OCI-LY7 (cell line): Measurements from ENCODE around the gene TMEM181. TPM values are rescaled to one million over a fixed set of nuclear protein-coding genes. Genes with fewer than 3 reads are reported as not detected.
A peak's percentile ranks its signal among the peaks of the same experiment; 100 is the strongest.
"Not testable (repeated sequence)": the region's sequence is repeated elsewhere in the genome, so short reads cannot be mapped to it uniquely, and the experiment has no call there.

Experiments
- BruUV-seq: library from RNA; stranded (reverse); fragments of 400-500 nt; replicated peaks from 2 replicates; lab custom pipeline; 2021; lab: Mats Ljungman, UMichigan
- CTCF ChIA-PET: fragments of 300-600 bp; sonication (Branson Sonifier 250); formaldehyde crosslinking; loops from one replicate; lab custom pipeline; 2022; ENCODE audit warnings: antibody characterized with exemption; ENCODE audit not compliant: unreplicated experiment; lab: Charles Lee
- POLR2A ChIA-PET: fragments of 300-600 bp; sonication (Branson Sonifier 250); formaldehyde crosslinking; loops from one replicate; lab custom pipeline; 2022; ENCODE audit warnings: antibody characterized with exemption; lab: Charles Lee
- DNase-seq: peaks from one replicate; pipeline ENCODE4 v3.0.0-alpha.2; 2015; ENCODE audit warnings: low spot score
- H2AFZ ChIP-seq: fragments of 200-600 bp; sonication (generic), shearing (Covaris generic); 2 replicates; pipeline ENCODE4 v1.6.1; 2014; ENCODE audit warnings: mild to moderate bottlenecking, antibody characterized with exemption, low read length, moderate library complexity
- H3K27ac ChIP-seq: fragments of 200-600 bp; sonication (generic); 2 replicates; pipeline ENCODE4 v1.5.1; 2014; ENCODE audit warnings: mixed run types, low read depth, mild to moderate bottlenecking, moderate library complexity, low read length, inconsistent platforms; ENCODE audit not compliant: poor library complexity, severe bottlenecking
- H3K36me3 ChIP-seq: fragments of 200-600 bp; sonication (generic); 2 replicates; pipeline ENCODE4 v1.6.1; 2014; ENCODE audit warnings: mild to moderate bottlenecking, antibody characterized with exemption, low read length, moderate library complexity, mixed read lengths; ENCODE audit not compliant: insufficient read depth
- H3K4me1 ChIP-seq: fragments of 200-600 bp; sonication (generic); 2 replicates; pipeline ENCODE4 v1.5.1; 2014; ENCODE audit warnings: mild to moderate bottlenecking, low read length; ENCODE audit not compliant: insufficient read depth, poor library complexity, severe bottlenecking
- H3K4me2 ChIP-seq: fragments of 200-600 bp; sonication (generic); 2 replicates; pipeline ENCODE4 v1.6.1; 2014; ENCODE audit warnings: mild to moderate bottlenecking, low read length
- H3K4me3 ChIP-seq: fragments of 200-600 bp; sonication (generic); 2 replicates; pipeline ENCODE4 v1.5.1; 2014; ENCODE audit warnings: mild to moderate bottlenecking, low read depth, low read length; ENCODE audit not compliant: poor library complexity, severe bottlenecking
- H3K79me2 ChIP-seq: fragments of 200-600 bp; sonication (generic); 2 replicates; pipeline ENCODE4 v1.6.1; 2016; ENCODE audit warnings: low read depth, mild to moderate bottlenecking, low read length, moderate library complexity, mixed read lengths; ENCODE audit not compliant: insufficient read depth
- H3K9me2 ChIP-seq: fragments of 200-600 bp; sonication (generic); 2 replicates; pipeline ENCODE4 v1.6.1; 2016; ENCODE audit warnings: mild to moderate bottlenecking, low read length, mixed read lengths; ENCODE audit not compliant: insufficient read depth
- H3K9me3 ChIP-seq: fragments of 200-600 bp; sonication (generic); 2 replicates; pipeline ENCODE4 v1.6.1; 2014; ENCODE audit warnings: mild to moderate bottlenecking, mixed run types, low read length, mixed read lengths
- H4K20me1 ChIP-seq: fragments of 200-600 bp; sonication (generic); 2 replicates; pipeline ENCODE4 v1.6.1; 2014; ENCODE audit warnings: mild to moderate bottlenecking, antibody characterized with exemption, low read length, moderate library complexity, mixed read lengths; ENCODE audit not compliant: insufficient read depth
- CTCF ChIP-seq: fragments of 200-600 bp; sonication (generic); conservative IDR thresholded peaks from 2 replicates; pipeline ENCODE4 v1.5.1; 2014; ENCODE audit warnings: mild to moderate bottlenecking, antibody characterized with exemption, low read length, moderate library complexity, mixed read lengths
- EZH2phosphoT487 ChIP-seq: fragments of 200-600 bp; sonication (generic); IDR thresholded peaks from 2 replicates; pipeline ENCODE4 v1.6.1; 2018; ENCODE audit warnings: low read depth, borderline replicate concordance, mild to moderate bottlenecking, mixed run types, antibody characterized with exemption, low read length, moderate library complexity, mixed read lengths
- intact Hi-C: fragments of 100-400 bp; cut with micrococcal nuclease; formaldehyde crosslinking; loops from one replicate; pipeline ENCODE4 v1.10.0; 2022; ENCODE audit not compliant: unreplicated experiment
- total RNA-seq, 2 experiments: library from RNA; depleted of rRNA in 1 of 2; stranded (reverse); fragments of >200 nt in 1 of 2; shearing (Covaris generic) in 1 of 2; gene quantifications; 2 replicates each; pipeline ENCODE4 v1.2.3, GENCODE V29; 2014 to 2022

TMEM181 gene
- total RNA-seq, 2 experiments from 2014 or later, result 8.0 to 12.5 TPM

- CTCF ChIA-PET, result interaction anchor here (0.5 to 0.6 kb wide), 2 partner anchors 238 to 455 kb away, joined by 3 to 8 read pairs; no protein-coding TSS in a partner anchor
- H2AFZ ChIP-seq, result peak within 1 kb of the TSS; percentile 8; the same call in 1 of the 2 replicates
- peak; percentile 41 for DNase-seq
- H4K20me1 ChIP-seq, result no peaks in the 10 kb centered on the region
- H3K4me2 ChIP-seq, result peak within 1 kb of the TSS; percentile 32; the same call in 1 of the 2 replicates
- intact Hi-C loops, result no loop called here
- H3K4me1 ChIP-seq, result peaks cover 13% of the 10 kb centered on the region
- BruUV-seq, result no TSS peak
- H3K4me3 ChIP-seq, result no peak within 1 kb of the TSS
- H3K36me3 ChIP-seq, result no peaks in the 10 kb centered on the region
- no peak within 1 kb of the TSS for H3K27ac ChIP-seq
- no peaks in the 10 kb centered on the region for H3K9me2 ChIP-seq
- POLR2A ChIA-PET, result interaction anchor here (0.6 to 1.7 kb wide), 5 partner anchors 8 to 313 kb away, joined by 3 to 4 read pairs (median 4); no protein-coding TSS in a partner anchor
- H3K79me2 ChIP-seq, result no peaks in the 10 kb centered on the region
- TF ChIP-seq EZH2phosphoT487, result no peak
- no peak for TF ChIP-seq CTCF
- no peaks in the 10 kb centered on the region for H3K9me3 ChIP-seq
Measured at GRCh38 chr6:158649289-158650143, 89.6 kb downstream of the TMEM181 start, which contains the start of gene SYTL3. TSS of gene SYTL3 (plus strand) at chr6:158650054. CDS start at chr6:158663269, 13,215 bp downstream.

DNA sequence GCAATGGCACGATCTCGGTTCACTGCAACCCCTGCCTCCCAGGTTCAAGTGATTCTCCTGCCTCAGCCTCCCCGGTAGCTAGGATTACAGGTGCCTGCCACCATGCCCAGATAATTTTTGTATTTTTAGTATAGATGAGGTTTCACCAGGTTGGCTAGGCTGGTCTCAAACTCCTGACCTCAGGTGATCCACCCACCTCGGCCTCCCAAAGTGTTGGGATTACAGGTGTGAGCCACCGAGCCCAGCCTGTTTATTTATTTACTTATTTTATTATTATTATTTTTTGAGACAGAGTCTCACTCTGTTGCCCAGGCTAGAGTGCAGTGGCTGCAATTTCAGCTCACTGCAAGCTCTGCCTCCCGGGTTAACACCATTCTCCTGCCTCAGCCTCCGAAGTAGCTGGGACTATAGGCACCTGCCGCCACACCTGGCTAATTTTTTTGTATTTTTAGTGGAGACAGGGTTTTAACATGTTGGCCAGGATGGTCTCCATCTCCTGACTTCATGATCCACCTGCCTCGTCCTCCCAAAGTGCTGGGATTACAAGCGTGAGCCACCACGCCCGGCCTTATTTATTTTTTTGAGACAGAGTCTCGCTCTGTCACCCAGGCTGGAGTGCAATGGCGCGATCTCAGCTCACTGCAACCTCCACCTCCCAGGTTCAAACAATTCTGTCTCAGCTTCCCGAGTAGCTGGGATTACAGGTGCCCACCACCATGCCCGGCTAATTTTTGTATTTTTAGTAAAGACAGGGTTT is 92.3 kb downstream of the TMEM181 start:
- H3K79me2 ChIP-seq, DNase-seq, H4K20me1 ChIP-seq, BruUV-seq, H2AFZ ChIP-seq, intact Hi-C loops, H3K36me3 ChIP-seq, H3K27ac ChIP-seq, H3K4me1 ChIP-seq, CTCF ChIA-PET, H3K9me3 ChIP-seq, H3K4me3 ChIP-seq, H3K4me2 ChIP-seq, H3K9me2 ChIP-seq: not testable (repeated sequence)
- POLR2A ChIA-PET, result interaction anchor here (0.9 kb wide), 1 partner anchor 1469 kb away, joined by 3 read pairs; no protein-coding TSS in a partner anchor

GRCh38 chr6:158653577-158654354 is 93.9 kb downstream of the TMEM181 start:
- DNase-seq, result no peak
- H3K9me2 ChIP-seq, result no peaks in the 10 kb centered on the region
- no peaks in the 10 kb centered on the region for H3K79me2 ChIP-seq
- no peaks in the 10 kb centered on the region for H3K36me3 ChIP-seq
- BruUV-seq, result no TSS peak
- no peak overlapping the region for H3K4me2 ChIP-seq
- TF ChIP-seq CTCF, result no peak
- TF ChIP-seq EZH2phosphoT487, result no peak
- intact Hi-C loops, result no loop called here
- H3K4me3 ChIP-seq, result no peak overlapping the region
- ChIA-PET CTCF (no interaction called here), POLR2A (no interaction called here)
- H4K20me1 ChIP-seq, result no peaks in the 10 kb centered on the region
- no peak overlapping the region for H2AFZ ChIP-seq
- H3K4me1 ChIP-seq, result peaks cover 4% of the 10 kb centered on the region
- no peak overlapping the region for H3K27ac ChIP-seq
- no peaks in the 10 kb centered on the region for H3K9me3 ChIP-seq
